ENCODE results near the gene ZDHHC1.

Gene ZDHHC1

GRCh38 chr16:67447508-67448076 is 31.3 kb upstream of the ZDHHC1 start:
- peak; percentile 41 to 51 for DNase-seq

DNA sequence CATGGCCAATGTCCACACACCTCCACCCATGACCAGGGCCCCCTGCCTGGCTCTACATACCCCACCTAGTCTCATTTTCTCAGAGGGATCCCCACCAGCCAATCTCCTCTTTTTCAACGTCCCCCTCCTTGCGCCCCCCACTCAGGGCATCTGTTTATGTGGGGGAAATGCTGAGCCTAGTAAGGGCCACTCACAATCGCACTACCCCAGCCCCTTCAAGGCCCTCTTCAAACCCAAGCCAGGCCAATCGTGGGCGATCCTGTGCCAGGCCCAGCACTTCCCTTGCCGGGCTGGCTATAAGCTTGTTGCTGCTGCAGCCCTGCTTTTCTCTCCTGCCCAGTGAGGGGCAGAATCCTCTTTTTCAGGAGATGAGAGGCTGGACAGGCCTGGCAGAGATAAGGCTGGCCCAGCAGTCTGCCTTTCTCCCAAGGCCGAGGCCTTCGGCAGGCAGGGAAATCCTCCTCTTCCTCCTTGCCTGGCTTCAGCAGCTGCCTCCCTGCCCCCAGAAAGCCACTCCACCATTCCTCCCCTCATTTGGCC is 30.8 kb upstream of the ZDHHC1 start:
- no peak for DNase-seq

- DNase-seq: no peak
Observed at GRCh38 chr16:67445913-67446907, 29.9 kb upstream of the ZDHHC1 start.

GRCh38 chr16:67445441-67445912 is 29.2 kb upstream of the ZDHHC1 start:
- no peak for DNase-seq

DNA sequence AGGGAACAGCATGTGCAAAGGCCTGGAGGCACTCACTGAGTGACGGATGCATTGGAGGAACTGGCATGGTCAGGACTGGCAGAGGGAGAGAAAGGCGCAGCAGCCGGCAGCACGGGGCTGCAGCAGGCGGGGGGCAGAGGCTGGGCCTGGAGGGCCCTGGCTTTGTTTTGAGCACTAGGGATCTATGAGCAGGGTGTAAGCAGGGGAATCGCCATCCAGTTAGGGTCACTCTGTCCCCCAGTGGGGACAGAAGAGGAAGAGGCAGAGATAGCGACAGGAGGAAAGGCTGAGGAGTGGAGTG is 28.8 kb upstream of the ZDHHC1 start:
- DNase-seq: no peak

- no peak for DNase-seq
Observed at GRCh38 chr16:67444259-67445125, 28.2 kb upstream of the ZDHHC1 start.

DNA sequence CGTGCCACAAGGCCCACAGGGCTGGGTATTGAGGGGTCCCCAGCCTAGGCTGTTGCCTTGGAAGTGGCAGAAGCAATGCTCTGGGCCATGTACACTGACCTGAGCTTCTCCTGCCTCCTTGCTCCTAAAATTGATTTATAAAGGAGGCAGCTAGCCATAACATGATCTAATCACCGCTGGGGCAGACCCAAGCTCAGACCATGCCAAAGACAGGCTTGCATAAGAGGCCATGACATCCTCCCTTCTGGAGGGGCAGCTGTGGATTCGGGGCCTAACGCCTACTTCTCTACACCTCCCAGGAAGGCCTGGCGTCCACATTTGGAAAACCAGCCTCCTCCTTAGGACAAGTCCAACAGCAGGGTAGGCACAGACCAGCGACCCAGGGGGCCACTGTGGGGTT is 27.0 kb upstream of the ZDHHC1 start:
- no peak for DNase-seq

- DNase-seq: no peak
Observed at GRCh38 chr16:67442581-67443255, 26.4 kb upstream of the ZDHHC1 start.

DNA sequence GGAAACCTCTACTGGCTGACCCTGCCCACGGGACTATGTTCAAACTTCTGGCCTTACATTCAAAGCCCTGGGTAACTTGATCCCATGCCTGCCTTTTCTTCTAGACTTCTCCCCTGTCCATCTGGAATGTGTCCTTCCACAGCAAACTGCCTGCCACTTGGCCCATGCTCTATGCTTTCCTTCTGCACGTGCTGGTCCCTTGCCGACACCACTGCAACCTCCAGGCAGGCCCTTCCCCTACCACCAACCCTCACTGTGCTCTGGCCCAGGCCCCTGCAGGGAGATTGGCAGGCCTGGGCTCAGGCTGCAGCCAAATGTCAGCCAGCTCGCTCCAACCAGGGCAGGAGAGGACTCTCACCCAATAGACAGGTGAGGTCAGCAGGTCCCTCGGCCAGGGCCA is 25.6 kb upstream of the ZDHHC1 start:
- no peak for DNase-seq

DNA sequence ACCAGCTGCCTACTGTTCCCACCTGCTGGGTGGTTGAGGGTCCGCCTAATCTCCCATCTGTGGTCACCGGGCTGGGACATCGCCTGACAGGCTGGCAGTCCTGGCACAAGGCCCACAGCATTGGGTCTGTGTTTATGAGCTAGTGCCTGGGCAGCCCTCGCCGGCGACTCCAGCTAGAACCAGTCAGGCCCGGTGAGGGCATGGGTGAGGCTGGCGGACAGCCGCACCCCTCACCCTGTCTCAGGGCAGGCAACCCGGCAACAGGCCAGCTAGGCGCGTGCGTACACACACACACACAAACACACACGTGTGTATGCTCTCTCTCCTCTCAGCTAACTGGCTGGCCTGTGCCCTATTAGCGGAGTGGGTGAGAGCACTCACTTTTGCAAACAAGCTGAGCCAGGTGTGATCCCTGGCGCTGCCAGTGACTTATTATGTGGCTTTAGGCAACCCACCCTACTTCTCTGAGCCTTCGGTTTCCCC is 25.0 kb upstream of the ZDHHC1 start:
- no peak for DNase-seq

DNA sequence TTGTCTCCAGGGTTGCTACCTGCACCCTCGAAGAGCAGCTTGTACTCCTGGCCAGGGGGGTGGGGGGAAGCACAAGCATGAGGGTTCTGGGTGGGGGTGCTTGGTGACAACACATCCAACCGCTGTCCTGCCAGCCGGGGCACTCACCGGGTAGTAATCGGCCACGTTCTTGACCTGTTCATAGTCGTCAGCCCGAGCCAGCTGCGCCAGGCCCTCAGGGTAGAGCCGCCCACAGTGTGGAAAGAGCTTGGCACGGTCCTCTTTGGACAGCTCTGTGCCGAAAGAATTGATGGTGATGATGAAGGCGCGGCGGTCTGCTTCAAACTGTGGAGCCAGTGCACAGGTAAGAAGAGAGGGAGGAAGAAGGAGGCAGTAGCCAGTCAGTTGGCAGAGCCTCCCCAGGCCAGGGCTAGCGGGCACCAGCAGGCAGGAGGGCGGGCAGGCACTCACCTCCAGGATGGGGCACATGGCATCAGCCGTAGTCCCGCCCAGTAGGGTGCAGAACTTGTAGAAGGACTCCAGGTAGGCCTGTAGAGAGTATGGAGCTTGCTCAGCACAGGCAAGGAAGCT is 22.6 kb upstream of the ZDHHC1 start:
- no peak for DNase-seq

- DNase-seq: no peak
Observed at GRCh38 chr16:67438098-67438791, 22.0 kb upstream of the ZDHHC1 start.

DNA sequence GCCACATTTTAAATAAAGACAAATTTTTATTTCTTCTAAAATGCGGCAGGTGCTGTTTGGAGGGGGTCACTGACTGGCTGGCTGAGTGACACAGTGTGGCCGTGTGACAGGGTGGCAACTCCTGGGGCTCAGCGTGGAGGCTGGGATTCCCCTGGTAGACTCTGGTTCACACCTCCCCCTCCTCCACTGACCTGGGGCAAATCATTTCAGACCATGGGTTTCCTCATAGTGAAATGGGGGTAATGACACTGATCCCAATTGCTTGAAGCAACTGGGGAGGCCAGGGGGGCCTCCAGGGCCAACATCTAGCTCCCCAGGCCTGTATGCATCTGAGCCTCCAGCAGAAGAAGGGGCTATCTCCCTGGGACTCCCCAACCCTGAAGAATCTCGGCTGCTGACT is 21.2 kb upstream of the ZDHHC1 start:
- no peak for DNase-seq

DNA sequence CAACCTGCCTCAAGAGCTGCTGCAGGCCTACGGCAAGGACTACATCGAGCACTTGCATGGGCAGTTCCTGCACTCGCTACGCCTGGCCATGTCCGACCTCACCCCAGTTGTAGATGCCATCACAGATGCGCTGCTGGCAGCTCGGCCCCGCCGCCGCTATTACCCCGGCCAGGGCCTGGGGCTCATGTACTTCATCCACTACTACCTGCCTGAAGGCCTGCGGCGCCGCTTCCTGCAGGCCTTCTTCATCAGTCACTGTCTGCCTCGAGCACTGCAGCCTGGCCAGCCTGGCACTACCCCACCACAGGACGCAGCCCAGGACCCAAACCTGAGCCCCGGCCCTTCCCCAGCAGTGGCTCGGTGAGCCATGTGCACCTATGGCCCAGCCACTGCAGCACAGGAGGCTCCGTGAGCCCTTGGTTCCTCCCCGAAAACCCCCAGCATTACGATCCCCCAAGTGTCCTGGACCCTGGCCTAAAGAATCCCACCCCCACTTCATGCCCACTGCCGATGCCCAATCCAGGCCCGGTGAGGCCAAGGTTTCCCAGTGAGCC is 20.4 kb upstream of the ZDHHC1 start:
- no peak for DNase-seq

DNA sequence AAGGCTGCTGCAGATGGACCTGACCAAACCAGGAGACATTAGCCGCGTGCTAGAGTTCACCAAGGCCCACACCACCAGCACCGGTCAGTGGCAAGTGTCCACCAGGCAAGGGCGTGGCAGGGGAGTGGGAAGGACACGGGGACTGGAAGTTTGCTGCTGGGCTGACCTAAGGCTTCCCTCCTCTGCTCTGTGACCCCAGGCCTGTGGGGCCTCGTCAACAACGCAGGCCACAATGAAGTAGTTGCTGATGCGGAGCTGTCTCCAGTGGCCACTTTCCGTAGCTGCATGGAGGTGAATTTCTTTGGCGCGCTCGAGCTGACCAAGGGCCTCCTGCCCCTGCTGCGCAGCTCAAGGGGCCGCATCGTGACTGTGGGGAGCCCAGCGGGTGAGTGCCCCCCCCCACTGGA is 19.5 kb upstream of the ZDHHC1 start:
- DNase-seq: no peak

DNA sequence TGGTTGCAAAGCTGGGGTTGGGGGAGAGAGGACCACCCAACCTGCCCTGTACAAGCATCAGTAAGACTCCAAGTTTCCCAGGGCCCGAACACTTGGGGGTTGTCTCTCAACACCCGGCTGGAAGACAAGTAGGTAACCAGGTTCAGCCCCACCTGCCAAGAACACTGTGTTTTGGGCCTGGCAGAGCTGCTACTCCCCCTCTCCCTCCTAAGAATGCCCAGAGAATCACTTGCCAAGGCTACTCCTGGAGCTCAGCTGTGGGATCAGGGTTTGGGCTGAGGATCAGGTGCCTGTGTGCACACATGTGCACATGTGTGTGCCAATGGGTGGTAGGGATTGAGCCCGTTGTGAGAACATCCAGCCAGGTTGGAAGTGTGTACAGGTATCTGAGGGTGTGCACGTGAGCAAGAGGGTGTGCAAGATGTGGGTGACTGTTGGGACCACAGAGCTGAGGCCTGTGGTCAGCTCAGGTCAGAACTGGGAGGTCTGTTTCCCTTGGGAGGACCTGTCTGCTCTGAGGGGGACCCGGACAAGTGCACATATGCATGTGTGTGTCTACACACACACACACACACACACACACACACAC is 16.9 kb upstream of the ZDHHC1 start:
- DNase-seq: no peak

DNA sequence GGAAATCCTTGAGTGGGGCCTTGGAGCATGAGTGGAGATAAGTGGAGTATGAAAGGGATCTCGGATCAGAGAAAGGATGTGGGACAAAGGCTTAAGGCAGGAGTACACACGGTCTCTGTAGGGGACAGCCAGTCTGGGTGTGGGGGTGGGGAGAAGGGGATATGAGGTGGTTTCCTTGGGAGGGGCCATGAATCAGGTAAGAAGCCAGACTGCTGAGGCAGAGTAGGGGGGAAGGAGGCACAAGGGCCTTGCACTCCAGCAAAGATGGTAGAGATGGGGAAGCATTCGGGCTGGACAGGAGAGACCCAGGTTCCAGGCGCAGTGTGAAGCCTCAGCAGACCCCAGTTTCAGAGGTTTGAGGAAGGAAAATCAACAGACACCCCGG is 16.2 kb upstream of the ZDHHC1 start:
- DNase-seq: no peak

DNA sequence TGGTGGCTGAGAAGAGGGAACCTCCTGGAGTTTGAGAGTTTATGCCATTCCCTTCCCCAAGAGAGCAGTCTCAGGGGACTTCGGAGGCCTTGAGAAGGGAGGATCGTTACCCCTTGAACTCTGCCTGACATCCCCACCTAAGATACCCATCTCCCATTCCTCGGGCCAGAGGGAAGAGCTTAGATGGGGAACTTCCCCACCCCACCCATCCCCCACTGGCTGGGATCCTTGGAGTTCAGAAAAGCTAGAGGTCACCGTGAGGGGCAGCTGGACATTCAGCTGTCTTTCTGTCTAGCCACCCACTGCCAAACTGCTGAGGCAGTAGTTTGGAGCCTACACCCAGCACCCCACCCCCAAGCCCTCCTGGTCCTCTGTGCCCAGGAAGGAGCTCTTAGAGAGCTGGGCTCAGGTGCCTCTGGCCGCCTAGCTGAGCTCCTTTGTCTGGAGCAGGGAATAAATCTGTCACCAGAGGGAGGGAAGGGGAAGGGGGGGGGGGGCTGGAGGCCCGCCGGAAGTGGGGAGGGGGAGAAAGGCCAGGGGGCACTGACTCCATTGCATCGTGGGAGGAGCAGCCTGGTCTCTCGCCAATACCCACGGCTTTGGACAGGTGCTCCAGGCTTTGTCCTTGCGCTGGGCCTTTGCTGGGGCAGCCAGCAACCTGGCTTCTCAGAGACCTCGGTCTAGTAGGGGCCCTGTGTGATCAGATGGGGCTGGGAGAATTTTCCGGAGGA is 15.7 kb upstream of the ZDHHC1 start:
- no peak for DNase-seq

- peak; percentile 18 to 42 for DNase-seq
Observed at GRCh38 chr16:67430977-67431774, 14.9 kb upstream of the ZDHHC1 start, which contains the start of gene HSD11B2. TSS of gene HSD11B2 (plus strand) at chr16:67431121. CDS start at chr16:67431249, 128 bp downstream.

Data from activated CD4-positive, alpha-beta T cell treated with anti-CD3 and anti-CD28 coated beads for 4 hours (primary cell).